GM12892 (cell line): ENCODE measurements around the gene HSD3B1.

Experiments used
- DNase-seq: peaks from one replicate; pipeline ENCODE4 v3.0.0; 2011; ENCODE audit not compliant: insufficient read length
- FAIRE-seq: peaks from 2 replicates; lab custom pipeline; 2011; peaks lifted over from hg19 to GRCh38; lab: Jason Lieb, UNC
- POLR2A ChIP-seq: IDR thresholded peaks from 2 replicates; pipeline ENCODE4 v1.6.1; 2011; ENCODE audit warnings: low read depth, low read length, control low read depth
- POLR2AphosphoS5 ChIP-seq: IDR thresholded peaks from 2 replicates; pipeline ENCODE4 v1.6.1; 2011; ENCODE audit warnings: low read depth, low read length, control low read depth
- TAF1 ChIP-seq: IDR thresholded peaks from 2 replicates; pipeline ENCODE4 v1.6.1; 2011; ENCODE audit warnings: low read depth, mild to moderate bottlenecking, control low read depth, low read length, borderline replicate concordance

HSD3B1 gene

GRCh38 chr1:119564548-119564947 lies 57.5 kb downstream of the HSD3B1 start:
- FAIRE-seq (no peak), DNase-seq (no peak)
- TF ChIP-seq POLR2AphosphoS5: no peak
- no peak for TF ChIP-seq TAF1
- no peak for TF ChIP-seq POLR2A
